CD4-positive, CD25-positive, alpha-beta regulatory T cell (primary cell): ENCODE results near the gene TLE3. TPM values are rescaled to one million over a fixed set of nuclear protein-coding genes. Genes with fewer than 3 reads are reported as not detected.
A peak's percentile ranks its signal among the peaks of the same experiment; 100 is the strongest.

ENCODE experiments used
- ATAC-seq, 2 donors: fragments of 150-1000 bp; cut with Tn5 transposase; one replicate each; pipeline ENCODE4 v1.10.0; 2021; ENCODE audit warnings: low read depth in 2 of 2, moderate number of reproducible peaks in 2 of 2, moderate library complexity in 1 of 2
- DNase-seq, 3 donors: peaks; one replicate each; pipeline versions ENCODE4 v3.0.0 to v3.0.0-alpha.2; 2012 to 2022; ENCODE audit warnings: mixed read lengths in 1 of 3
- H3K27ac ChIP-seq: one replicate; pipeline ENCODE4 v1.7.0; 2013; ENCODE audit warnings: mild to moderate bottlenecking, low read length; ENCODE audit not compliant: insufficient read depth, poor library complexity, severe bottlenecking
- H3K27me3 ChIP-seq: one replicate; pipeline ENCODE4 v1.7.0; 2013; ENCODE audit warnings: low read length; ENCODE audit not compliant: control insufficient read depth, insufficient read depth
- H3K36me3 ChIP-seq: one replicate; pipeline ENCODE4 v1.7.0; 2013; ENCODE audit warnings: mild to moderate bottlenecking, low read length, moderate library complexity; ENCODE audit not compliant: control insufficient read depth, insufficient read depth
- H3K4me1 ChIP-seq: 2 replicates; pipeline ENCODE4 v1.7.0; 2013; ENCODE audit warnings: mild to moderate bottlenecking, low read length; ENCODE audit not compliant: insufficient read depth, control insufficient read depth, poor library complexity, severe bottlenecking
- H3K4me3 ChIP-seq: one replicate; pipeline ENCODE4 v1.7.0; 2013; ENCODE audit warnings: low read depth, mild to moderate bottlenecking, low read length, moderate library complexity
- H3K9me3 ChIP-seq, 2 experiments: 1 replicate in 1 of 2; 2 replicates in 1 of 2; pipeline ENCODE4 v1.7.0; 2013; ENCODE audit warnings: low read length in 2 of 2, mild to moderate bottlenecking in 1 of 2, moderate library complexity in 1 of 2; ENCODE audit not compliant: control insufficient read depth in 2 of 2
- H3K27ac Mint-ChIP-seq, 3 donors: one replicate each; pipeline ENCODE4 v1.8.0; 2020 to 2022; ENCODE audit warnings: mild to moderate bottlenecking in 3 of 3, mixed read lengths in 3 of 3, moderate library complexity in 2 of 3
- H3K27me3 Mint-ChIP-seq: one replicate; pipeline ENCODE4 v1.8.0; 2022; ENCODE audit warnings: mild to moderate bottlenecking, mixed read lengths
- H3K36me3 Mint-ChIP-seq: one replicate; pipeline ENCODE4 v1.8.0; 2020; ENCODE audit warnings: mixed read lengths
- H3K4me1 Mint-ChIP-seq, 4 donors: one replicate each; pipeline ENCODE4 v1.8.0; 2020 to 2022; ENCODE audit warnings: mixed read lengths in 4 of 4, mild to moderate bottlenecking in 1 of 4
- H3K4me3 Mint-ChIP-seq, 4 donors: one replicate each; pipeline ENCODE4 v1.8.0; 2020 to 2022; ENCODE audit warnings: mild to moderate bottlenecking in 4 of 4, mixed read lengths in 4 of 4, moderate library complexity in 3 of 4
- H3K9me3 Mint-ChIP-seq, 7 donors: one replicate each; pipeline ENCODE4 v1.8.0; 2020 to 2022; ENCODE audit warnings: mixed read lengths in 7 of 7, mild to moderate bottlenecking in 3 of 7, moderate library complexity in 2 of 7
- polyA plus RNA-seq, 4 donors: library from polyadenylated mRNA; unstranded; fragments of 300-500 nt; fragmentation: Illumina TruSeq; gene quantifications; one replicate each; pipeline ENCODE4 v1.2.3, GENCODE V29; 2021
- total RNA-seq: library from RNA; stranded (reverse); gene quantifications from one replicate; pipeline ENCODE4 v1.2.3, GENCODE V29; 2022

TLE3 gene
- total and polyA plus RNA-seq, 5 donors from 2014 or later: 8.4 to 115 (median 12.7) TPM

DNA sequence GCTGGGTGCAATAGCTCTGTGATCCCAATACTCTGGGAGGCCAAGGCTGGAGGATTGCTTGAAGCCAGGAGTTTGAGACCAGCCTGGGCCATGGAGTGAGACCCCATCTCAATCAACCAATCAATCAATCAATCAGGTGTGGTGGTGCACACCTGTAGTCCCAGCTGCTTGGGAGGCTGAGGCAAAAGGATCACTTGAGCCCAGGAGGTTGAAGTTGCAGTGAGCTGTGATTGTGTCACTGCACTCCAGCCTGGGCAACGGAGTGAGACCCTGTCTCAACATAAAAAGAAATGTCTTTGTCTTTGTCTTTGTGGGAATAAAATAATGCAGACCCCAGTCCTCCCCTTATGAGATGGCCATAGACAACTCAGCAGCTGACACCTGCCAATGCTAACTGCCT is 34.9 kb upstream of the TLE3 start:
- Histone ChIP-seq H3K4me3 (no peak overlapping the region), H3K9me3 (no peaks in the 10 kb centered on the region), H3K4me1 (no peaks in the 10 kb centered on the region), H3K36me3 (no peaks in the 10 kb centered on the region), H3K27ac (no peak overlapping the region), H3K27me3 (no peaks in the 10 kb centered on the region)
- H3K27me3 Mint-ChIP-seq: peaks cover 6% of the 10 kb centered on the region
- DNase-seq (no peak), ATAC-seq (no peak)
- no peaks in the 10 kb centered on the region for H3K9me3 Mint-ChIP-seq
- no peak overlapping the region for H3K27ac Mint-ChIP-seq
- H3K4me1 Mint-ChIP-seq: no peaks in the 10 kb centered on the region
- no peaks in the 10 kb centered on the region for H3K36me3 Mint-ChIP-seq
- no peak overlapping the region for H3K4me3 Mint-ChIP-seq

DNA sequence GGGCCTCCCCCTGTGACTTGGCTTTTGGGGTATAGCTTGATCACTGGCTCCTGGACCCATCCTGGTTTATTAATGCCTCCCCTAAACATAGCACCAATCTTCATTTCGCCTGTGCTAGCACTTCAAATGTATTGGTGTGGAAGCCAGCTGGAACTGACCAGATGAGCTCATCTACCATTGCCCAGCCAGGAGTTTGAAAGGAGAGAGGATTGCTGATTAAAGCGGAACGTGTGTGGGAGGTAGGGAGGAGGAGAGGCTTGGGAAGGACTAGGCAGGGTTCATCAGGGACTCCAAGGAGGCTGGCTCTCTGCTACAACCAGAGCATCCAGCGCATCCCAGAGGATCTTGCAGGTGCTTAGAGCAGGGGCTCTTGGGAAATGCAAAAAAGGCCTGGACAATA is 34.4 kb upstream of the TLE3 start:
- H3K4me1 Mint-ChIP-seq: no peaks in the 10 kb centered on the region
- H3K4me3 Mint-ChIP-seq: no peak overlapping the region
- no peaks in the 10 kb centered on the region for H3K36me3 ChIP-seq
- H3K4me1 ChIP-seq: no peaks in the 10 kb centered on the region
- DNase-seq: no peak
- H3K27me3 Mint-ChIP-seq: peaks cover 9% of the 10 kb centered on the region
- H3K27ac ChIP-seq: no peak overlapping the region
- no peak overlapping the region for H3K27ac Mint-ChIP-seq
- no peaks in the 10 kb centered on the region for H3K9me3 ChIP-seq
- no peaks in the 10 kb centered on the region for H3K36me3 Mint-ChIP-seq
- H3K27me3 ChIP-seq: no peaks in the 10 kb centered on the region
- H3K9me3 Mint-ChIP-seq: no peaks in the 10 kb centered on the region
- ATAC-seq: no peak
- no peak overlapping the region for H3K4me3 ChIP-seq

DNA sequence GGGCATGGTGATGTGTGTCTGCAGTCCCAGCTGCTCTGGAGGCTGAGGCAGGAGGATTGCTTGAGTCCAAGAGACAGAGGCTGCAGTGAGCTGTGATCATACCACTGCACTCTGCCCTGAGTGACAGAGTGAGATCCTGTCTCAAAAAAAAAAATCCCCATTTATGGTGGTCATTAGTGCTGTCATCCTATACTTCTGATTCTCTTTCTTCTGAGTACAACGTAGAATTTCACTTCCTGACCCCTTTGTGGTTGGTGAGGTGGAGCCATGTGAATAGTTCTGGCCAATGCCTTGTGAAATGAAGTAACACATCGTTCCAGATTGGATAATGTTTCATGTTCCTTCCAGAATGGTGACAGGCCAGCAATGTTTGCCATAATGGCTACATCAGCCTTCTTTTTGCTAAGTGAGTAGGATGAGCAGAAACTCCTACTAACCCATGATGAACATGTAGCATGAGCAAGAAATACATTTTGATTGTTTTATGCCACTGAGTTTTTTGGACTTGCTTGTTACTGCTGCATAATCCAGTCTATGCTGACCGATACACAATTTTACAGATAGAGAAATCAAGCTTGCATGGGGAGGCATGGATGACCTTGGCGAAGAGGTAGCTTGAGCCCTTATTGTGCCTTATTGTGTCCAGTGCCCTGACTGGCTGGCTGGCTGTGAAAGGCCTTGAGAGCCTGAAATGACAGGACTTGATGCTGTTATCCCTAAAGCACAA is 30.9 kb upstream of the TLE3 start:
- Histone ChIP-seq H3K36me3 (no peaks in the 10 kb centered on the region), H3K27ac (no peak overlapping the region), H3K27me3 (peaks cover 4% of the 10 kb centered on the region), H3K4me3 (no peak overlapping the region), H3K9me3 (no peaks in the 10 kb centered on the region), H3K4me1 (no peaks in the 10 kb centered on the region)
- ATAC-seq (no peak), DNase-seq (no peak)
- H3K4me1 Mint-ChIP-seq: no peaks in the 10 kb centered on the region
- H3K9me3 Mint-ChIP-seq: no peaks in the 10 kb centered on the region
- no peak overlapping the region for H3K27ac Mint-ChIP-seq
- peaks cover 16% of the 10 kb centered on the region for H3K27me3 Mint-ChIP-seq
- no peak overlapping the region for H3K4me3 Mint-ChIP-seq
- no peaks in the 10 kb centered on the region for H3K36me3 Mint-ChIP-seq

DNA sequence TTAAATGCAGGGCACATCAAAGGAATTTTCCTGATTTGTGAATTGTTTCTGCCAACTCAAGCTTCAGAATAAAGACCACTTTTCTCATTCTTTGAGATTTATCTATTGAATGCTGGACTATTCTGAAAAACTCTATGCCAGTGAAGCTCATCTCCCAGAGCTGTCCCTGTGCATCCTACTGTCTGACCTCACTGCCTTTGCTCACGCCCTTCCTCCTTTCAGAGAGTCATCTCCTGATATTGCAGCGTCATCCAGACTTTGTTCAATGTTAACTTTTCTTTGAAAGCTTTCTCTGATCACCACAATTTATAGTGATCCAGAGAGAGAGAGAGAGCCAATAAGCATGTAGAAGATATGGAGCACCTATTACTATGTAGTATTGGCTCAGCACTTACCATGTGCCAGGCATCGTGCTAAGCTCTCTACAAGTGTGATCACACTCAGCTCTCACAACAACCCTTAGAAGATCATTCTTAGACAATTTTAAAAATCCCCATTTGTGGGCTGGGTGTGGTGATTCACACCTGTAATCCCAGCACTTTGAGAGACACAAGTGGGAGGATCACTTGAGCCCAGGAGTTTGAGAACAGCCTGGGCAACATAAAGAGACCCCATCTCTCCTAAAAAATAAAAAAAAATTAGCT is 30.2 kb upstream of the TLE3 start:
- no peaks in the 10 kb centered on the region for H3K9me3 ChIP-seq
- Mint-ChIP-seq H3K9me3 (no peaks in the 10 kb centered on the region), H3K27ac (peak overlapping the region in 1 of 3 donors; percentile 85), H3K4me1 (no peaks in the 10 kb centered on the region), H3K36me3 (no peaks in the 10 kb centered on the region), H3K4me3 (no peak overlapping the region), H3K27me3 (peaks cover 21% of the 10 kb centered on the region)
- no peaks in the 10 kb centered on the region for H3K4me1 ChIP-seq
- no peak for DNase-seq
- ATAC-seq: no peak
- peaks cover 4% of the 10 kb centered on the region for H3K27me3 ChIP-seq
- no peak overlapping the region for H3K27ac ChIP-seq
- no peaks in the 10 kb centered on the region for H3K36me3 ChIP-seq
- no peak overlapping the region for H3K4me3 ChIP-seq

DNA sequence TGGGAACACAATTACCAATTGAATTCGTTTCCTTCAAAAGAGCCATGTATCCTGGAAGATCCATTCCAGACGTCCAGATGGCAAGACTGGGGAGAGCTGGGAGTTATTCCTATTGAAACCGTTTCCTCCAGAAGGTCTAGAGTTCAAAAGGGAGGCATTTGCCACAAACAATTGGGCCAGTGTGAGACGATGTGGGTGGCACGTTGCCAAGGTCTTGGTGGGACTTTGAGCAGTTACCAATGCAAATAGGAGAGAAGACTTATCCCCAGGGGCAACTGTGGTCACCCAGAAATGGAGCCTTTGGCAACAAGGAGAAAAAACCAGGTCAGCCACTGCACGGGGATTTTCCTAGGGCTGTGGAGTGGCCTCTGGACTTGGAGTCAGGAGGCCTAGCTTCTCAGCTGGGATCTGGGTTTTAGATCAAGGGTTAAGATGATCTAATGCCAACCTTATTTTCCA is 29.6 kb upstream of the TLE3 start:
- no peaks in the 10 kb centered on the region for H3K36me3 Mint-ChIP-seq
- peaks cover 21% of the 10 kb centered on the region for H3K27me3 Mint-ChIP-seq
- Histone ChIP-seq H3K9me3 (no peaks in the 10 kb centered on the region), H3K27me3 (peaks cover 4% of the 10 kb centered on the region), H3K4me3 (no peak overlapping the region), H3K27ac (no peak overlapping the region), H3K4me1 (no peaks in the 10 kb centered on the region), H3K36me3 (no peaks in the 10 kb centered on the region)
- H3K27ac Mint-ChIP-seq: no peak overlapping the region
- no peaks in the 10 kb centered on the region for H3K4me1 Mint-ChIP-seq
- no peak for DNase-seq
- no peaks in the 10 kb centered on the region for H3K9me3 Mint-ChIP-seq
- no peak for ATAC-seq
- H3K4me3 Mint-ChIP-seq: no peak overlapping the region

DNA sequence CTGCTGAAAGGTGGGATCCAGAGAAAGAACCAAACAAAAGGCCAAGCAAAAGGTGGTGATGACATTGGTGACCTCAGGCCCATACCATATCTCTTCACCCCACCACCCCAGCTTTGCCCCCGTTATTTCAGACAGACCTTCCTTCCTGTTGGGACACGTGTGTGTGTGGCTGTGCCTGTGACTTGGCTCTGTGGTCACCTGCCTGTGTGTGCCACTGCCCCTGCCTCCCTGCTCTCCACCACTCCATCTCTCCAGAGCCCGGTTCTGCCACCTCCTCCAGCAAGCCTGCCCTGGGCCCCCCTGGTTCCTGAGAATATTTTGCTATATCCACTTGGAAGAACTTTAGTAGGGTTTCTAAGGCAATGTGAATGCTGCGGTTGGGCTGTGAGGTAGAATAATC is 28.6 kb upstream of the TLE3 start:
- H3K27ac ChIP-seq: no peak overlapping the region
- Mint-ChIP-seq H3K9me3 (no peaks in the 10 kb centered on the region), H3K36me3 (no peaks in the 10 kb centered on the region), H3K4me1 (no peaks in the 10 kb centered on the region), H3K27ac (no peak overlapping the region), H3K4me3 (no peak overlapping the region), H3K27me3 (peaks cover 21% of the 10 kb centered on the region)
- H3K4me1 ChIP-seq: no peaks in the 10 kb centered on the region
- H3K27me3 ChIP-seq: peaks cover 4% of the 10 kb centered on the region
- ATAC-seq (no peak), DNase-seq (no peak)
- no peaks in the 10 kb centered on the region for H3K9me3 ChIP-seq
- H3K36me3 ChIP-seq: no peaks in the 10 kb centered on the region
- H3K4me3 ChIP-seq: no peak overlapping the region

DNA sequence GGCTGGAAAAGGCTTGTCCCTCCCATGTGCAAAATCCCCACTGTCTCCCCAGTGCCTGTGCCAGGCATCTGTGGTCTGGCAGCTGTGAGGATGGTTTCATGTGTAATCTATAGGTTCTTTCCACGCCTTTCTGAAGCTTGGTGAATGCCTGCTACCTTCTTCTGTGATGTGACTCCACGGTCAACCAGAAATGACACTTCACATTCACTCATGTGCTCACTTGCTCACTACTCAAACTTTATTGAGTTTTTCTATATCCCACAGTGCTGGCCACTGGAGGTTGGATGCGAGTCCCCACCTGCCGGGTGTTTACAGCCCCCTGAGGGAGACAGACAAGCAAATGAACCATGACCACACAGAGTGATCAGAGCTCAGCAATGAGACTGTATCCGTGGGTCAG is 27.9 kb upstream of the TLE3 start:
- H3K4me3 ChIP-seq: no peak overlapping the region
- H3K27ac ChIP-seq: no peak overlapping the region
- H3K4me1 ChIP-seq: no peaks in the 10 kb centered on the region
- Mint-ChIP-seq H3K27me3 (peaks cover 21% of the 10 kb centered on the region), H3K9me3 (no peaks in the 10 kb centered on the region), H3K36me3 (no peaks in the 10 kb centered on the region), H3K27ac (no peak overlapping the region), H3K4me3 (no peak overlapping the region), H3K4me1 (no peaks in the 10 kb centered on the region)
- no peaks in the 10 kb centered on the region for H3K9me3 ChIP-seq
- ATAC-seq (no peak), DNase-seq (no peak)
- H3K36me3 ChIP-seq: no peaks in the 10 kb centered on the region
- peaks cover 4% of the 10 kb centered on the region for H3K27me3 ChIP-seq
